Suprapubic skin (tissue), 4 donors: ENCODE measurements around the gene ZNF43. TPM values are rescaled to one million over a fixed set of nuclear protein-coding genes. Genes with fewer than 3 reads are reported as not detected.
"Not testable (repeated sequence)": the region's sequence is repeated elsewhere in the genome, so short reads cannot be mapped to it uniquely, and the experiment has no call there.

Experiments
- DNase-seq, 2 donors: peaks; one replicate each; pipeline ENCODE4 v3.0.0-alpha.2; 2019; ENCODE audit warnings: low spot score in 2 of 2
- H3K27ac ChIP-seq: fragments of 200-600 bp; sonication (generic); one replicate; pipeline ENCODE4 v1.5.1; 2019
- H3K27me3 ChIP-seq: fragments of 200-600 bp; sonication (generic); one replicate; pipeline ENCODE4 v1.5.1; 2019
- H3K36me3 ChIP-seq: fragments of 200-600 bp; sonication (generic); one replicate; pipeline ENCODE4 v1.5.1; 2019
- H3K4me1 ChIP-seq: fragments of 200-600 bp; sonication (generic); one replicate; pipeline ENCODE4 v1.5.1; 2019
- H3K4me3 ChIP-seq: fragments of 200-600 bp; sonication (generic); one replicate; pipeline ENCODE4 v1.5.1; 2019; ENCODE audit warnings: mild to moderate bottlenecking
- H3K9me3 ChIP-seq: fragments of 200-600 bp; sonication (generic); one replicate; pipeline ENCODE4 v1.5.1; 2019
- CTCF ChIP-seq, 2 donors: fragments of 200-600 bp in 1 of 2; fragments of 450-650 bp in 1 of 2; sonication (generic) in 1 of 2; IDR thresholded peaks; one replicate each; pipeline ENCODE4 v1.5.1; 2016 to 2019; ENCODE audit warnings: antibody characterized with exemption in 2 of 2, mild to moderate bottlenecking in 1 of 2, moderate library complexity in 1 of 2
- EP300 ChIP-seq: sonication (generic); formaldehyde crosslinking; IDR thresholded peaks from one replicate; pipeline ENCODE4 v1.6.1; 2017; ENCODE audit warnings: antibody characterized with exemption
- POLR2A ChIP-seq, 2 donors: fragments of 450-650 bp; IDR thresholded peaks; one replicate each; pipeline ENCODE4 v1.6.1; 2017; ENCODE audit warnings: antibody characterized with exemption in 2 of 2, mild to moderate bottlenecking in 2 of 2, moderate library complexity in 2 of 2
- POLR2AphosphoS5 ChIP-seq, 3 donors: sonication (generic); formaldehyde crosslinking; IDR thresholded peaks; one replicate each; pipeline ENCODE4 v1.6.1; 2017; ENCODE audit warnings: antibody characterized with exemption in 3 of 3
- WGBS: methylation state at CpG from one replicate; pipeline ENCODE4 v1.1.5; 2018; 5-methylcytosine and 5-hydroxymethylcytosine counted together
- total RNA-seq, 4 donors: library from RNA; depleted of rRNA; stranded (reverse); fragments of >200 nt; gene quantifications; one replicate each; pipeline ENCODE4 v1.1.0, GENCODE V29; 2016

ZNF43 gene
- 10 to 100 TPM in 2 of 4 donors, 1 to 10 TPM in 2; 7.7 to 21.7 (median 11.7) TPM for total RNA-seq

GRCh38 chr19:21835810-21836444, at the start of gene ZNF43:
TSS of gene ZNF43 (minus strand) at chr19:21836182. CDS start at chr19:21836038, 144 bp downstream.
- Histone ChIP-seq H3K4me1 (peaks cover 11% of the 10 kb centered on the region), H3K27ac (peak within 1 kb of the TSS; percentile 88), H3K27me3 (no peaks in the 10 kb centered on the region), H3K36me3 (peaks cover 13% of the 10 kb centered on the region), H3K4me3 (peak within 1 kb of the TSS; percentile 65), H3K9me3 (peaks cover 5% of the 10 kb centered on the region)
- TF ChIP-seq CTCF (IDR thresholded peaks at IDR 0.05) (no peak), POLR2A (IDR thresholded peaks at IDR 0.05) (peak; percentile 56 to 91), POLR2AphosphoS5 (IDR thresholded peaks at IDR 0.05) (peak in 2 of 3 donors; percentile 47 to 84)
- WGBS, result under 1% methylated on average over 16 of the region's 29 CpGs
- peak; percentile 98 to 99 for DNase-seq

GRCh38 chr19:21885516-21885915, 49.5 kb upstream of the ZNF43 start:
- not testable (repeated sequence) for H3K9me3 ChIP-seq, H3K27me3 ChIP-seq, H3K36me3 ChIP-seq, H3K4me3 ChIP-seq, H3K27ac ChIP-seq, DNase-seq, H3K4me1 ChIP-seq
- WGBS, result 73% methylated on average over 2 of the region's 2 CpGs

DNA sequence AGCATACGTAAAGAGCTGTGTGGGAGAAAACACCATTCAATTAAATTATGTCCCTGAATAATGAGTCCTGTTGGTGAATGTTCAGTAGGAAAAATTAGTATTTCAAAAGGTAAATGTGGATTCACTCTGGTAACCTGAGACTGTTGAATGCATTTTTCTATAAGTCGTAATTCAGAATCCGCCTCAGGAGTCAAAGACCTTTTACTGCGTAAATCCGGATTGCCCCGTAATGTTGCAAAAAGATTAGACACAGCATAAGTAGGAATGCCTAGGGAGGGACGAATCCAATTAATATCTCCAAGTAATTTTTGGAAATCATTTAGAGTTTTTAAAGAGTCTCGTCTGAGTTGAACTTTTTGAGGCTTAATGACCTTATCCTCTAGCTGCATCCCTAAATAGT, 48.8 kb upstream of the ZNF43 start:
- H3K9me3 ChIP-seq, H3K4me1 ChIP-seq, H3K27ac ChIP-seq, H3K4me3 ChIP-seq, DNase-seq, H3K27me3 ChIP-seq, H3K36me3 ChIP-seq: not testable (repeated sequence)
- 51% methylated on average over 8 of the region's 8 CpGs for WGBS

GRCh38 chr19:21883516-21883915, 47.5 kb upstream of the ZNF43 start:
- no peaks in the 10 kb centered on the region for H3K4me1 ChIP-seq
- 82% methylated on average over 10 of the region's 10 CpGs for WGBS
- H3K27ac ChIP-seq, result no peak overlapping the region
- H3K36me3 ChIP-seq, result no peaks in the 10 kb centered on the region
- no peak overlapping the region for H3K4me3 ChIP-seq
- TF ChIP-seq CTCF (IDR thresholded peaks at IDR 0.05), result no peak
- TF ChIP-seq EP300, result no peak
- TF ChIP-seq POLR2A (IDR thresholded peaks at IDR 0.05), result no peak
- no peak for TF ChIP-seq POLR2AphosphoS5 (IDR thresholded peaks at IDR 0.05)
- DNase-seq, result no peak
- H3K27me3 ChIP-seq, result no peaks in the 10 kb centered on the region
- no peaks in the 10 kb centered on the region for H3K9me3 ChIP-seq

GRCh38 chr19:21880761-21881160, 44.8 kb upstream of the ZNF43 start:
- not testable (repeated sequence) for H3K4me3 ChIP-seq, H3K36me3 ChIP-seq, H3K27ac ChIP-seq, DNase-seq, H3K4me1 ChIP-seq, H3K9me3 ChIP-seq, H3K27me3 ChIP-seq
- WGBS, result 68% methylated on average over 5 of the region's 9 CpGs

DNA sequence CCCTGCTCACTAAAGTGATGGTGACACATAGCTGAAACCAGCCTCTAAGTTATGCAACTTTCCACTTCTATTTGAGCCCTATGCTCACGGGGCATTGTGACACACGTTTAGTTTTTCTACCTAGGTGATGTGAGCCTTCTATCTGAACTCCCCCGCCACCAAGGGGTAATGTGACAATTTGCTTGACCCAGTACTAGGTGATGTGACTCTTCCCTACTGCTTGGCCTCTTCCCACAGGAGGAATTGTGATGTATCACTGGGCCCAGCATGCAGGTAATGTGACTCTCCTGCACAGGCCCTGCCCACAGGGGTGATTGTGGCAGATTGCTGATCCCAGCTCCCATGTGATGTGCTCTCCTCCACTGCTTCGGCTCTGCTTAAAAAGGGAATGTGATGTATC, 42.7 kb upstream of the ZNF43 start:
- no peaks in the 10 kb centered on the region for H3K4me1 ChIP-seq
- no peak for DNase-seq
- WGBS, result 92% methylated on average over 4 of the region's 4 CpGs
- H3K27me3 ChIP-seq, result no peaks in the 10 kb centered on the region
- no peaks in the 10 kb centered on the region for H3K9me3 ChIP-seq
- H3K27ac ChIP-seq, result no peak overlapping the region
- TF ChIP-seq EP300 (no peak), CTCF (IDR thresholded peaks at IDR 0.05) (no peak), POLR2A (IDR thresholded peaks at IDR 0.05) (no peak), POLR2AphosphoS5 (IDR thresholded peaks at IDR 0.05) (no peak)
- H3K36me3 ChIP-seq, result no peaks in the 10 kb centered on the region
- H3K4me3 ChIP-seq, result no peak overlapping the region

DNA sequence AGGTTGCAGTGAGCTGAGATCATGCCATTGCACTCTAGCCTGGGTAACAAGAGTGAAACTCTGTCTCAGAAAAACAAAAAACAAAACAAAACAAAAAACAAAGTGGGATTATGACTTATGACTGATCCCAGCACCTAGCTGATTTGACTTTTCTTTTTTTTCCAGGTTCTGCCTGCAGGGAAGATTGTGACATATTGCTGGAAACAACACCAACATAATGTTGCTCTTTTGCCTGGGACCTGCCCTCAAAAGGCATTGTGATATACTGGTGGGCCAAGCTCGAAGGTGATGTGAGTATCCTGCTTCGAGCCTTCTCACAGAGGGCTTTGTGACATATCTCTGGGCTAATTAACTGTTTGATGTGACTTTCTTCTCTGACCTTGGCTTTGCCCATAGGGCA, 42.0 kb upstream of the ZNF43 start:
- no peaks in the 10 kb centered on the region for H3K9me3 ChIP-seq
- 71% methylated on average over 2 of the region's 2 CpGs for WGBS
- no peaks in the 10 kb centered on the region for H3K36me3 ChIP-seq
- no peak for TF ChIP-seq POLR2AphosphoS5 (IDR thresholded peaks at IDR 0.05)
- no peak for TF ChIP-seq CTCF (IDR thresholded peaks at IDR 0.05)
- no peak for TF ChIP-seq EP300
- TF ChIP-seq POLR2A (IDR thresholded peaks at IDR 0.05), result no peak
- H3K27ac ChIP-seq, result no peak overlapping the region
- no peak for DNase-seq
- no peaks in the 10 kb centered on the region for H3K27me3 ChIP-seq
- no peaks in the 10 kb centered on the region for H3K4me1 ChIP-seq
- no peak overlapping the region for H3K4me3 ChIP-seq

GRCh38 chr19:21876608-21877007, 40.6 kb upstream of the ZNF43 start:
- not testable (repeated sequence) for H3K4me1 ChIP-seq, H3K27me3 ChIP-seq, H3K27ac ChIP-seq, H3K36me3 ChIP-seq, H3K9me3 ChIP-seq, H3K4me3 ChIP-seq, DNase-seq
- WGBS, result 81% methylated on average over 5 of the region's 7 CpGs
